Sigmoid colon (tissue), 4 donors: ENCODE measurements around the gene FLOT2.

Experiments
- CTCF ChIP-seq, 4 experiments: fragments of 450-650 bp in 3 of 4; fragments of 200-600 bp in 1 of 4; IDR thresholded peaks; one replicate each; pipeline ENCODE4 v1.5.1; 2016 to 2019; ENCODE audit warnings: antibody characterized with exemption in 4 of 4, mild to moderate bottlenecking in 3 of 4, moderate library complexity in 2 of 4
- POLR2A ChIP-seq, 2 donors: fragments of 450-650 bp; IDR thresholded peaks; one replicate each; pipeline ENCODE4 v1.6.1; 2016; ENCODE audit warnings: antibody characterized with exemption in 2 of 2, mild to moderate bottlenecking in 2 of 2, moderate library complexity in 2 of 2
- POLR2AphosphoS5 ChIP-seq, 4 donors: sonication (generic); formaldehyde crosslinking; IDR thresholded peaks; one replicate each; pipeline ENCODE4 v1.6.1; 2017; ENCODE audit warnings: antibody characterized with exemption in 4 of 4

GRCh38 chr17:28841901-28842281 lies 55.6 kb downstream of the FLOT2 start:
- TF ChIP-seq POLR2AphosphoS5 (IDR thresholded peaks at IDR 0.05) (no peak), CTCF (IDR thresholded peaks at IDR 0.05) (no peak), POLR2A (IDR thresholded peaks at IDR 0.05) (no peak)
